ENCODE measurements around the gene RTEL1. TPM values are rescaled to one million over a fixed set of nuclear protein-coding genes. Genes with fewer than 3 reads are reported as not detected.
A peak's percentile ranks its signal among the peaks of the same experiment; 100 is the strongest.
"Not testable (repeated sequence)": the region's sequence is repeated elsewhere in the genome, so short reads cannot be mapped to it uniquely, and the experiment has no call there.

RTEL1 gene
- total and polyA plus RNA-seq, 9 of the 15 experiments (the other 6 are each of a cell fraction or from before 2014, with no cell fraction given): 0.36 to 61.0 (median 17.9) TPM

GRCh38 chr20:63613863-63614594, 44.1 kb upstream of the RTEL1 start (continued):
- TF ChIP-seq REST (IDR thresholded peaks at IDR 0.05; ENCODE audit: borderline replicate concordance) (0 out of 2 replicates have a peak, but pooled peaks have one; percentile 29), ATF3 (IDR thresholded peaks at IDR 0.05) (peak; percentile 25; the same call in 1 of the 2 replicates), CTCF (IDR thresholded peaks at IDR 0.05 in 2 of 3, conservative IDR thresholded peaks at IDR 0.05 in 1 of 3; ENCODE audit: insufficient read depth in 2 of 3, low read depth in 1 of 3, low read length in 3 of 3) (peak in 2 of 3 experiments; percentile 21 to 34; a peak in 1 of 6 replicates), NFIC (IDR thresholded peaks at IDR 0.05) (0 out of 2 replicates have a peak, but pooled peaks have one; percentile 9), RAD21 (CRISPR knock-in tag; conservative IDR thresholded peaks at IDR 0.05 in 1 of 2, IDR thresholded peaks at IDR 0.05 in 1 of 2) (peak; percentile 35 to 58; a peak in 3 of 4 replicates)
- TF ChIP-seq REST (CRISPR knock-in tag; IDR thresholded peaks at IDR 0.05; ENCODE audit: low read depth); ATF3 (CRISPR knock-in tag; conservative IDR thresholded peaks at IDR 0.05): not testable (repeated sequence)
